BE2C (cell line): ENCODE data around the gene RBMS2.

Experiments used
- DNase-seq: peaks from one replicate; pipeline ENCODE4 v3.0.0-alpha.2; 2020
- H3K27me3 ChIP-seq: fragments of 250-450 bp; sonication (Bioruptor Pico); 2 replicates; pipeline ENCODE4 v1.5.1; 2020; ENCODE audit warnings: mild to moderate bottlenecking
- H3K36me3 ChIP-seq: fragments of 250-450 bp; sonication (Bioruptor Pico); 2 replicates; pipeline ENCODE4 v1.5.1; 2020; ENCODE audit warnings: mild to moderate bottlenecking
- H3K4me1 ChIP-seq: fragments of 250-450 bp; sonication (Bioruptor Pico); 2 replicates; pipeline ENCODE4 v1.5.1; 2020
- H3K4me3 ChIP-seq: 2 replicates; pipeline ENCODE4 v1.5.1; 2011; ENCODE audit warnings: low read depth, low read length
- H3K9me3 ChIP-seq: fragments of 250-450 bp; sonication (Bioruptor Pico); 2 replicates; pipeline ENCODE4 v1.5.1; 2020
- TF ChIP-seq, protein P1 (sequence below): IDR thresholded peaks from 2 replicates; pipeline ENCODE4 v1.5.1; 2012; ENCODE audit warnings: mild to moderate bottlenecking, low read depth, low read length

Gene RBMS2

DNA sequence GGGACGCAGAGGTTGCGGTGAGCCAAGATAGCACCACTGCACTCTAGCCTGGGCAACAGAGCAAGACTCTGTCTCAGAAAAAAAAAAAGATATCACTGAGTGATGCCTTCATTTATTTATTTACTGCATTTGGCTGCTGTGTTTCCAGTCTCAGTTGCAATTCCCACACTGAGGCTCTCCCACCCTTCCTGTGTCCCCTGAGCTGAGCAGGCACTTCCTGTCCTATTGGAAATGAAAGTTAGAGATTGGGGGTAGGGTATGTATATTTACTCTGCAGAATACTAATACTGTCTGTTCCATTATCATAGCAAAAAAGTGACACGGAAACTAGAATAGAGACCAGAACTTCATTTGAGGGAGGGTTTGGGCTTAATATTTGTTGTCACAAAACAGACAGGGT, 1.6 kb upstream of the RBMS2 start:
- H3K4me1 ChIP-seq = no peaks in the 10 kb centered on the region

DNA sequence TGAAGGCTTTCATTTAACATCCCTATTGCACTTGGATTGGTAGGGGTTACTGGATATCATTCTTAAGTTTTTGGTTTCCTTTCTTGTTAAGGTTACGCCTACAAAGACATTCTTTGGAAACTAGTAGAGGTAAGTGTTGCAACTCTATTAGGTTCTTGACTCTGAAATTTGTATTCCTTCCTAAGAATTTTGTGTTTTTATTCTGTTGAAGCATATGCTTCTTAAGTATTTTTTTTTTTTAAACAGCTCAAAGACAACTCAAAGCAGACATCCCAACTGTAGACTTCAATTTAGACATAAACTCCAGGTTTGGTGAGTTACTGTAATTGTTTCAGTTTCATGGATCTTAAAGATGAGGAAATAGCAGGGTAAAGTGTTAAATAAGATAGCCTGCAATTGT, 1.1 kb upstream of the RBMS2 start:
- Histone ChIP-seq H3K36me3 (no peaks in the 10 kb centered on the region; the same call in 1 of the 2 replicates), H3K4me1 (no peaks in the 10 kb centered on the region), H3K27me3 (no peaks in the 10 kb centered on the region), H3K9me3 (no peaks in the 10 kb centered on the region), H3K4me3 (no peak overlapping the region)
- no peak for DNase-seq
- TF ChIP-seq, protein P1, sequence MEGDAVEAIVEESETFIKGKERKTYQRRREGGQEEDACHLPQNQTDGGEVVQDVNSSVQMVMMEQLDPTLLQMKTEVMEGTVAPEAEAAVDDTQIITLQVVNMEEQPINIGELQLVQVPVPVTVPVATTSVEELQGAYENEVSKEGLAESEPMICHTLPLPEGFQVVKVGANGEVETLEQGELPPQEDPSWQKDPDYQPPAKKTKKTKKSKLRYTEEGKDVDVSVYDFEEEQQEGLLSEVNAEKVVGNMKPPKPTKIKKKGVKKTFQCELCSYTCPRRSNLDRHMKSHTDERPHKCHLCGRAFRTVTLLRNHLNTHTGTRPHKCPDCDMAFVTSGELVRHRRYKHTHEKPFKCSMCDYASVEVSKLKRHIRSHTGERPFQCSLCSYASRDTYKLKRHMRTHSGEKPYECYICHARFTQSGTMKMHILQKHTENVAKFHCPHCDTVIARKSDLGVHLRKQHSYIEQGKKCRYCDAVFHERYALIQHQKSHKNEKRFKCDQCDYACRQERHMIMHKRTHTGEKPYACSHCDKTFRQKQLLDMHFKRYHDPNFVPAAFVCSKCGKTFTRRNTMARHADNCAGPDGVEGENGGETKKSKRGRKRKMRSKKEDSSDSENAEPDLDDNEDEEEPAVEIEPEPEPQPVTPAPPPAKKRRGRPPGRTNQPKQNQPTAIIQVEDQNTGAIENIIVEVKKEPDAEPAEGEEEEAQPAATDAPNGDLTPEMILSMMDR = no peak

More for the DNA sequence above, 1.6 kb upstream of the RBMS2 start:
- Histone ChIP-seq H3K4me3 (no peak overlapping the region), H3K9me3 (no peaks in the 10 kb centered on the region), H3K27me3 (no peaks in the 10 kb centered on the region), H3K36me3 (no peaks in the 10 kb centered on the region)
- TF ChIP-seq, protein P1 = no peak
- no peak for DNase-seq

DNA sequence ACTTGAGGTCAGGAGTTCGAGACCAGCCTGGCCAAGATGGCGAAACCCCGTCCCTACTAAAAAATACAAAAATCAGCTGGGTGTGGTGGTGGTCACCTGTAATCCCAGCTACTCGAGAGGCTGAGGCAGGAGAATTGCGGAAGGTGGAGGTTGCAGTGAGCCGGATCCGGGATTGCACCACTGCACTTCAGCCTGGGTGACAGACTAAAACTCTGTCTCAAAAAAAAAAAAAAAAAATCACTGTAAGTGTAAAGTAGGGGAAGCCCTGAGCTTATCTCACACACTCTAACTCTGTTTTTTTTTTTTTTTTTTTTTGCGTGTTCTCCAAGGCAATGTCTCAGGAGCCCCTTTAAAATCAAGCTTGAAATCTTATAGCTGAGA, 421 bp upstream of the RBMS2 start:
- H3K9me3 ChIP-seq = no peaks in the 10 kb centered on the region
- peak overlapping the region; percentile 67 for H3K4me3 ChIP-seq
- TF ChIP-seq, protein P1 = no peak
- no peaks in the 10 kb centered on the region; the same call in 1 of the 2 replicates for H3K36me3 ChIP-seq
- H3K4me1 ChIP-seq = no peaks in the 10 kb centered on the region
- DNase-seq = no peak
- H3K27me3 ChIP-seq = no peaks in the 10 kb centered on the region

DNA sequence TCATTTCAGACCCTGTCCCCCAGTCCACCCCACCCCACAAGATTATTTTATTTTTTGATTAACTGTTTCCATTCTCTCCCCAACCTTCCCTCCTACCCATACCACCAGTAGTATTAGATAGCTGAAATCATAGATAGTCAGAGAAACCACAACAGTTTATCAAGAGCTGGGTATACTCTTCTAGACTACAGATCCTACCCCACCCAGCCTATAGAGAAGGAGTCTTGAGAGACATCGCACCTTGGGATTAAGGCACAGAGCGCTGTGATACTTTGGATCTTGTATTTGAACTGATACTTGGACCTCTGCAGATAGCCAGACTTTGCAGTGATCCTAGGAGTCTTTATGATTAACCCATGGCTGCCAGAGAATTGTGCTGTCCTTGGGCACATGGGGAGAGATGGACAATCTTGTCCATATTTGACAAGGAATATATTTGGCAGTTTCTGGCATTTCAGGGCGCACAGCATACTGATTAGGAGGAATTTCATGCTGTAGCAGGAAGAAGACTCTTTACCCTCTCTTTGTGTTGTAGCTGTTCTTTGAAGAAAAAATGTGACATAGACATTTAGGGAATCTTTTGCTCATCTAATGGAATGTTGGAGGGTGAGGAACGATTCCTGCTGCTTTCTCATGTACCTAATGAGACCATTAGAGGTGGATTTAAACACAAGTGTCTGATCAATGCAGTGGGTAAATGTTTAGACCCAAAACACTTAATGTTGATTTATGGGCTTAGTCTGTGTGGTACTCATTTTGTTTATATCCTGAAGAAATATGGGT, 982 bp downstream of the RBMS2 start:
- TF ChIP-seq, protein P1 = no peak
- no peak for DNase-seq
- H3K36me3 ChIP-seq = no peaks in the 10 kb centered on the region; the same call in 1 of the 2 replicates
- H3K9me3 ChIP-seq = no peaks in the 10 kb centered on the region
- no peaks in the 10 kb centered on the region for H3K27me3 ChIP-seq
- no peaks in the 10 kb centered on the region for H3K4me1 ChIP-seq
- H3K4me3 ChIP-seq = peak overlapping the region; percentile 67

DNA sequence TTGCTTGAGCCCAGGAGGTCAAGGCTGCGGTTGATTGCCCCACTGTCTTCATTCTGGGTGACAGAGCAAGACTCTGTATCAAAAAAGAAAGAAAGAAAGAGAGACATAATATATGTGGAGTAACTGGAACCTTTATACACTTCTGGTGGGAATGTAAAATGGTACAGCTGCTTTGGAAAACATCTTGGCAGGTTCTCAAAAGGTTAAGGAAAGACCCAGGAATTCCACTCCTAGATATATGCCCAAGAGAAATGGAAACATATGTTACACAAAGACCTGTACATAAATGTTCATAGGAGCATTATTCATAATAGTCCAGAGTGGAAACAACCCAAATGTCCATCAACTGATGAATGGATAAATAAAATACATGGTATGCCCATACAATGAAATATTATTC, 7.2 kb downstream of the RBMS2 start:
- Histone ChIP-seq H3K27me3 (no peaks in the 10 kb centered on the region), H3K9me3 (no peaks in the 10 kb centered on the region), H3K36me3 (no peaks in the 10 kb centered on the region; the same call in 1 of the 2 replicates), H3K4me3 (no peak overlapping the region), H3K4me1 (no peaks in the 10 kb centered on the region)
- no peak for DNase-seq
- TF ChIP-seq, protein P1 = no peak

DNA sequence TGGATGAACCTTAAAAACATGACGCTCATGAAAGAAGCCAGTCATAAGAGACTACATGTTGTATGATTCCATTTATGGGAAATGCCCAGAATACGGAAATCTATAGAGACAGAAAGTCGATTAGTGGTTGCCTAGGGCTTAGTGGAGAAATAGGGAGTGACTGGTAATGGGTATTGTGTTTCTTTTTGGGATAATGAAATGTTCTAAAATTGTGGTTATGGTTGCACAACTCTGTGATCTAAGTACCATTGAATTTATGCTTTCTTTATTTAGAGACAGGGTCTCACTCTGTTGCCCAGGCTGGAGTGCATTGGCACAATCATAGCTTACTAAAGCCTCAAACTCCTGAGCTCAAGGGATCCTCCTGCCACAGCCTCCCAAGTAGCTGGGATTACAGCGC, 8.0 kb downstream of the RBMS2 start:
- Histone ChIP-seq H3K4me3 (no peak overlapping the region), H3K27me3 (no peaks in the 10 kb centered on the region), H3K36me3 (no peaks in the 10 kb centered on the region; the same call in 1 of the 2 replicates), H3K9me3 (no peaks in the 10 kb centered on the region), H3K4me1 (no peaks in the 10 kb centered on the region)
- TF ChIP-seq, protein P1 = no peak
- no peak for DNase-seq
